Duodenal mucosa (tissue), 2 donors: ENCODE results near the gene DMKN.

Source experiments
- H3K27ac ChIP-seq: one replicate; pipeline ENCODE4 v1.7.0; 2013; ENCODE audit warnings: low read depth, low read length
- H3K27me3 ChIP-seq, 2 donors: one replicate each; pipeline ENCODE4 v1.7.0; 2013; ENCODE audit warnings: low read length in 2 of 2, control low read depth in 1 of 2; ENCODE audit not compliant: insufficient read depth in 2 of 2, control insufficient read depth in 1 of 2
- H3K36me3 ChIP-seq, 2 donors: one replicate each; pipeline ENCODE4 v1.7.0; 2013; ENCODE audit warnings: low read length in 2 of 2, control low read depth in 1 of 2; ENCODE audit not compliant: insufficient read depth in 2 of 2, control insufficient read depth in 1 of 2
- H3K4me1 ChIP-seq, 2 donors: one replicate each; pipeline ENCODE4 v1.7.0; 2013; ENCODE audit warnings: low read length in 2 of 2, control low read depth in 1 of 2; ENCODE audit not compliant: insufficient read depth in 2 of 2, control insufficient read depth in 1 of 2
- H3K4me3 ChIP-seq, 2 donors: one replicate each; pipeline ENCODE4 v1.7.0; 2013; ENCODE audit warnings: low read length in 2 of 2, low read depth in 1 of 2
- H3K9ac ChIP-seq, 2 donors: one replicate each; pipeline ENCODE4 v1.7.0; 2013; ENCODE audit warnings: low read length in 2 of 2, low read depth in 1 of 2
- H3K9me3 ChIP-seq, 2 donors: one replicate each; pipeline ENCODE4 v1.7.0; 2013; ENCODE audit warnings: low read length in 2 of 2, control low read depth in 1 of 2; ENCODE audit not compliant: control insufficient read depth in 1 of 2

DMKN gene

GRCh38 chr19:35557539-35558399 lies 44.3 kb upstream of the DMKN start:
- H3K9me3 ChIP-seq: no peaks in the 10 kb centered on the region
- peaks cover 23 to 26% of the 10 kb centered on the region in 2 donors for H3K27me3 ChIP-seq
- H3K27ac ChIP-seq: no peak overlapping the region
- no peak overlapping the region for H3K9ac ChIP-seq
- peaks cover 0 to 3% of the 10 kb centered on the region in 2 donors for H3K4me1 ChIP-seq
- peak overlapping the region; percentile 47 to 48 for H3K4me3 ChIP-seq
- H3K36me3 ChIP-seq: no peaks in the 10 kb centered on the region

GRCh38 chr19:35556846-35557538 lies 43.5 kb upstream of the DMKN start:
- Histone ChIP-seq H3K9ac (no peak overlapping the region), H3K4me3 (no peak overlapping the region), H3K9me3 (no peaks in the 10 kb centered on the region), H3K27ac (no peak overlapping the region), H3K27me3 (peaks cover 21 to 23% of the 10 kb centered on the region in 2 donors), H3K4me1 (peaks cover 0 to 3% of the 10 kb centered on the region in 2 donors), H3K36me3 (no peaks in the 10 kb centered on the region)

- Histone ChIP-seq H3K4me1 (peaks cover 0 to 3% of the 10 kb centered on the region in 2 donors), H3K27ac (no peak overlapping the region), H3K4me3 (no peak overlapping the region), H3K9me3 (no peaks in the 10 kb centered on the region), H3K36me3 (no peaks in the 10 kb centered on the region), H3K9ac (no peak overlapping the region), H3K27me3 (peaks cover 19 to 20% of the 10 kb centered on the region in 2 donors)
Observed at GRCh38 chr19:35556025-35556590, 42.7 kb upstream of the DMKN start.

GRCh38 chr19:35555301-35556005 lies 42.0 kb upstream of the DMKN start:
- Histone ChIP-seq H3K27me3 (peaks cover 18 to 19% of the 10 kb centered on the region in 2 donors), H3K4me1 (peaks cover 0 to 3% of the 10 kb centered on the region in 2 donors)

GRCh38 chr19:35554076-35554475 lies 40.6 kb upstream of the DMKN start:
- Histone ChIP-seq H3K27ac (no peak overlapping the region), H3K4me1 (peaks cover 0 to 3% of the 10 kb centered on the region in 2 donors), H3K4me3 (no peak overlapping the region), H3K27me3 (peaks cover 9 to 11% of the 10 kb centered on the region in 2 donors), H3K9ac (no peak overlapping the region), H3K36me3 (no peaks in the 10 kb centered on the region), H3K9me3 (no peaks in the 10 kb centered on the region)

More at GRCh38 chr19:35555301-35556005, 42.0 kb upstream of the DMKN start:
- Histone ChIP-seq H3K27ac (no peak overlapping the region), H3K4me3 (no peak overlapping the region), H3K36me3 (no peaks in the 10 kb centered on the region), H3K9ac (no peak overlapping the region), H3K9me3 (no peaks in the 10 kb centered on the region)

- H3K27me3 ChIP-seq: peaks cover 5 to 6% of the 10 kb centered on the region in 2 donors
- no peaks in the 10 kb centered on the region for H3K9me3 ChIP-seq
- no peak overlapping the region for H3K27ac ChIP-seq
- no peak overlapping the region for H3K4me3 ChIP-seq
- H3K36me3 ChIP-seq: no peaks in the 10 kb centered on the region
- H3K9ac ChIP-seq: no peak overlapping the region
- peaks cover 0 to 3% of the 10 kb centered on the region in 2 donors for H3K4me1 ChIP-seq
Observed at GRCh38 chr19:35553385-35554000, 40.0 kb upstream of the DMKN start.

GRCh38 chr19:35552534-35553384 lies 39.3 kb upstream of the DMKN start:
- H3K4me3 ChIP-seq: no peak overlapping the region
- peaks cover 5 to 6% of the 10 kb centered on the region in 2 donors for H3K27me3 ChIP-seq
- no peak overlapping the region for H3K9ac ChIP-seq
- H3K27ac ChIP-seq: no peak overlapping the region
- H3K4me1 ChIP-seq: no peaks in the 10 kb centered on the region
- H3K36me3 ChIP-seq: no peaks in the 10 kb centered on the region
- no peaks in the 10 kb centered on the region for H3K9me3 ChIP-seq

GRCh38 chr19:35551091-35551810 lies 37.8 kb upstream of the DMKN start:
- H3K4me3 ChIP-seq: no peak overlapping the region
- H3K9ac ChIP-seq: no peak overlapping the region
- H3K36me3 ChIP-seq: peaks cover 0 to 5% of the 10 kb centered on the region in 2 donors
- H3K27ac ChIP-seq: no peak overlapping the region
- H3K9me3 ChIP-seq: no peaks in the 10 kb centered on the region
- H3K27me3 ChIP-seq: peaks cover 0 to 3% of the 10 kb centered on the region in 2 donors
- peaks cover 7 to 8% of the 10 kb centered on the region in 2 donors for H3K4me1 ChIP-seq
